Measurements from ENCODE around the gene PRKACB.
"Not testable (repeated sequence)": the region's sequence is repeated elsewhere in the genome, so short reads cannot be mapped to it uniquely, and the experiment has no call there.

Gene PRKACB

DNA sequence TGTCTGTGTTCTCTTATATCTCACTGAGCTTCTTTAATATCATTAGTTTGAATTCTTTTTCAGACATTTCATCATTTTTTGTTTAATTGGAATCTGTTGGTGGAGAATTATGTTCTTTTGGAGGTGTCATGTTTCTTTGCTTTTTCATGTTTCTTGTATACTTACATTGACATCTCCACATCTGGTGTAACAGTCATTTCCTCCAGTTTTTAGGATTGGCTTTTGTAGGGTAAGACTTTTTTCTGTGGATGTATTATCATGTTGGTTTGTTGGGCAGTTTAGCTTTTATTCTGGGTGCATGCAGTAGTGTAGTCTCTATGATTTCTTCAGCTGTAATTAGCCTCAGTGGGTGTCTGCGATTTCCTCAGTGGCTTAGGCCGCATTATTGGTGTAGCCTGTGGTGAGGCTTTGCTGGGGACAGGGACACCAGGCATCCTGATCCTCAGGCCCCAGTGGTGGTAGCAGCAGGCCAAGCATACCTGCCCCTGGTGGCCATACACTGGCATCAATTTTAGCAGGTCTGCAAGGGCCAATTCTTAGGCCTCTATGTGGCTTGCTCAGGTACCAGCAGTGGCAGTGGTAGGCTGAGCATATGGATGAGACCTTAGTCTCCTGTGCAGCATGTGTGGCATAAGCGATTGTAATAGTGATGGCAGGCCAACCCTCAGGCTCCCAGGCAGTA, 79.8 kb downstream of the PRKACB start:
- TF ChIP-seq, protein P1, sequence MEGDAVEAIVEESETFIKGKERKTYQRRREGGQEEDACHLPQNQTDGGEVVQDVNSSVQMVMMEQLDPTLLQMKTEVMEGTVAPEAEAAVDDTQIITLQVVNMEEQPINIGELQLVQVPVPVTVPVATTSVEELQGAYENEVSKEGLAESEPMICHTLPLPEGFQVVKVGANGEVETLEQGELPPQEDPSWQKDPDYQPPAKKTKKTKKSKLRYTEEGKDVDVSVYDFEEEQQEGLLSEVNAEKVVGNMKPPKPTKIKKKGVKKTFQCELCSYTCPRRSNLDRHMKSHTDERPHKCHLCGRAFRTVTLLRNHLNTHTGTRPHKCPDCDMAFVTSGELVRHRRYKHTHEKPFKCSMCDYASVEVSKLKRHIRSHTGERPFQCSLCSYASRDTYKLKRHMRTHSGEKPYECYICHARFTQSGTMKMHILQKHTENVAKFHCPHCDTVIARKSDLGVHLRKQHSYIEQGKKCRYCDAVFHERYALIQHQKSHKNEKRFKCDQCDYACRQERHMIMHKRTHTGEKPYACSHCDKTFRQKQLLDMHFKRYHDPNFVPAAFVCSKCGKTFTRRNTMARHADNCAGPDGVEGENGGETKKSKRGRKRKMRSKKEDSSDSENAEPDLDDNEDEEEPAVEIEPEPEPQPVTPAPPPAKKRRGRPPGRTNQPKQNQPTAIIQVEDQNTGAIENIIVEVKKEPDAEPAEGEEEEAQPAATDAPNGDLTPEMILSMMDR (IDR thresholded peaks at IDR 0.05; ENCODE audit: low read length): no peak
- Histone ChIP-seq H3K4me3 (ENCODE audit: low read length) (no peak overlapping the region), H3K79me2 (ENCODE audit: low read length) (no peaks in the 10 kb centered on the region), H3K27me3 (replicated peaks; ENCODE audit: insufficient read depth, low read length) (no peaks in the 10 kb centered on the region), H3K4me1 (ENCODE audit: low read length) (no peaks in the 10 kb centered on the region), H3K9me3 (replicated peaks; ENCODE audit: insufficient read depth, low read length) (no peaks in the 10 kb centered on the region), H4K20me1 (ENCODE audit: insufficient read depth, low read length) (no peaks in the 10 kb centered on the region), H2AFZ (ENCODE audit: low read length) (no peak overlapping the region), H3K4me2 (ENCODE audit: low read depth, low read length) (no peak overlapping the region), H3K9ac (ENCODE audit: low read length) (no peak overlapping the region), H3F3A (ENCODE audit: insufficient read depth, low read length) (no peaks in the 10 kb centered on the region), H3K27ac (ENCODE audit: low read length) (no peak overlapping the region), H3K9me2 (replicated peaks; ENCODE audit: insufficient read depth, low read length) (no peaks in the 10 kb centered on the region), H3K36me3 (replicated peaks; ENCODE audit: insufficient read depth, low read length) (no peaks in the 10 kb centered on the region)
- DNase-seq: no peak

DNA sequence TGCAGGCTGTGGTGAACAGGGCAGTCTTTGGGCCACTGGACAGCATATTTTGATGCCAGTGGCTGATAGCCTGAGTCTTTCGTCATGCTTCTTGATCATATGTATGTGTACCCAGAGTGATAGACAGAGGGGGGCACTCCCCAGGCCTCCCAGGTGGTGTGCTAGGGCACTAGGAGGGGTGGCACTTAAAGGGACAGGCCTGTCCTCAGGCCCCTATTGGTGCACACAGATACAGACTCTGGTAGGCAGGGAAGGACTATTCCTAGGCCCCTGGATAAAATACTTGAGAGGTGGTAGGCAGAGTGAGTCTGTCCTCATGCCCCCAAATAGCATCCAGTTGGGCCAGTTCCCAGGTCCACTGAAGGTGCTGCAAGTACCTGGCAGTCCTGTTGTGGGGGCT, 80.8 kb downstream of the PRKACB start:
- Histone ChIP-seq H3K4me3 (ENCODE audit: low read length) (no peak overlapping the region), H3K4me2 (ENCODE audit: low read depth, low read length) (no peak overlapping the region), H3K4me1 (ENCODE audit: low read length) (no peaks in the 10 kb centered on the region), H3K79me2 (ENCODE audit: low read length) (no peaks in the 10 kb centered on the region), H3K9ac (ENCODE audit: low read length) (no peak overlapping the region), H3F3A (ENCODE audit: insufficient read depth, low read length) (no peaks in the 10 kb centered on the region), H3K9me2 (replicated peaks; ENCODE audit: insufficient read depth, low read length) (no peaks in the 10 kb centered on the region), H3K27me3 (replicated peaks; ENCODE audit: insufficient read depth, low read length) (no peaks in the 10 kb centered on the region), H4K20me1 (ENCODE audit: insufficient read depth, low read length) (no peaks in the 10 kb centered on the region), H3K36me3 (replicated peaks; ENCODE audit: insufficient read depth, low read length) (no peaks in the 10 kb centered on the region), H2AFZ (ENCODE audit: low read length) (no peak overlapping the region), H3K9me3 (replicated peaks; ENCODE audit: insufficient read depth, low read length) (no peaks in the 10 kb centered on the region), H3K27ac (ENCODE audit: low read length) (no peak overlapping the region)
- TF ChIP-seq, protein P1 (IDR thresholded peaks at IDR 0.05; ENCODE audit: low read length): no peak
- TF ChIP-seq EZH2 (optimal IDR thresholded peaks at IDR 0.05; ENCODE audit: low read depth, low read length) (no peak), EZH2phosphoT487 (IDR thresholded peaks at IDR 0.05; ENCODE audit: low read length) (no peak)
- DNase-seq: no peak

- no peak for DNase-seq
- TF ChIP-seq EZH2phosphoT487 (IDR thresholded peaks at IDR 0.05; ENCODE audit: low read length): no peak
- TF ChIP-seq EZH2 (optimal IDR thresholded peaks at IDR 0.05; ENCODE audit: low read depth, low read length): no peak
- TF ChIP-seq, protein P1 (IDR thresholded peaks at IDR 0.05; ENCODE audit: low read length): no peak
These were observed 81.6 kb downstream of the PRKACB start for GRCh38 chr1:84225646-84226045.

GRCh38 chr1:84232676-84233075, 88.6 kb downstream of the PRKACB start:
- H3K79me2 ChIP-seq (ENCODE audit: low read length); H4K20me1 ChIP-seq (ENCODE audit: insufficient read depth, low read length); H3K9me3 ChIP-seq (replicated peaks; ENCODE audit: insufficient read depth, low read length); H2AFZ ChIP-seq (ENCODE audit: low read length); H3K4me3 ChIP-seq (ENCODE audit: low read length); H3K27me3 ChIP-seq (replicated peaks; ENCODE audit: insufficient read depth, low read length); H3K4me2 ChIP-seq (ENCODE audit: low read depth, low read length); H3K9me2 ChIP-seq (replicated peaks; ENCODE audit: insufficient read depth, low read length); H3K4me1 ChIP-seq (ENCODE audit: low read length); H3F3A ChIP-seq (ENCODE audit: insufficient read depth, low read length); H3K9ac ChIP-seq (ENCODE audit: low read length); DNase-seq; H3K27ac ChIP-seq (ENCODE audit: low read length); H3K36me3 ChIP-seq (replicated peaks; ENCODE audit: insufficient read depth, low read length): not testable (repeated sequence)

More at GRCh38 chr1:84225646-84226045, 81.6 kb downstream of the PRKACB start:
- Histone ChIP-seq H2AFZ (ENCODE audit: low read length) (no peak overlapping the region), H3K4me2 (ENCODE audit: low read depth, low read length) (no peak overlapping the region), H3K4me3 (ENCODE audit: low read length) (no peak overlapping the region), H3K27me3 (replicated peaks; ENCODE audit: insufficient read depth, low read length) (no peaks in the 10 kb centered on the region), H3F3A (ENCODE audit: insufficient read depth, low read length) (no peaks in the 10 kb centered on the region), H3K36me3 (replicated peaks; ENCODE audit: insufficient read depth, low read length) (no peaks in the 10 kb centered on the region), H3K27ac (ENCODE audit: low read length) (no peak overlapping the region), H3K79me2 (ENCODE audit: low read length) (no peaks in the 10 kb centered on the region), H3K4me1 (ENCODE audit: low read length) (no peaks in the 10 kb centered on the region), H3K9me2 (replicated peaks; ENCODE audit: insufficient read depth, low read length) (no peaks in the 10 kb centered on the region), H3K9ac (ENCODE audit: low read length) (no peak overlapping the region), H3K9me3 (replicated peaks; ENCODE audit: insufficient read depth, low read length) (no peaks in the 10 kb centered on the region), H4K20me1 (ENCODE audit: insufficient read depth, low read length) (no peaks in the 10 kb centered on the region)
